CD4-positive, CD25-positive, alpha-beta regulatory T cell (primary cell): ENCODE measurements around the gene NUP98. TPM values are rescaled to one million over a fixed set of nuclear protein-coding genes. Genes with fewer than 3 reads are reported as not detected.
A peak's percentile ranks its signal among the peaks of the same experiment; 100 is the strongest.
"Not testable (repeated sequence)": the region's sequence is repeated elsewhere in the genome, so short reads cannot be mapped to it uniquely, and the experiment has no call there.

Experiments used
- ATAC-seq, 2 donors: fragments of 150-1000 bp; cut with Tn5 transposase; one replicate each; pipeline ENCODE4 v1.10.0; 2021; ENCODE audit warnings: low read depth in 2 of 2, moderate number of reproducible peaks in 2 of 2, moderate library complexity in 1 of 2
- DNase-seq, 3 donors: peaks; one replicate each; pipeline versions ENCODE4 v3.0.0 to v3.0.0-alpha.2; 2012 to 2022; ENCODE audit warnings: mixed read lengths in 1 of 3
- H3K27ac ChIP-seq: one replicate; pipeline ENCODE4 v1.7.0; 2013; ENCODE audit warnings: mild to moderate bottlenecking, low read length; ENCODE audit not compliant: insufficient read depth, poor library complexity, severe bottlenecking
- H3K27me3 ChIP-seq: one replicate; pipeline ENCODE4 v1.7.0; 2013; ENCODE audit warnings: low read length; ENCODE audit not compliant: control insufficient read depth, insufficient read depth
- H3K36me3 ChIP-seq: one replicate; pipeline ENCODE4 v1.7.0; 2013; ENCODE audit warnings: mild to moderate bottlenecking, low read length, moderate library complexity; ENCODE audit not compliant: control insufficient read depth, insufficient read depth
- H3K4me1 ChIP-seq: 2 replicates; pipeline ENCODE4 v1.7.0; 2013; ENCODE audit warnings: mild to moderate bottlenecking, low read length; ENCODE audit not compliant: insufficient read depth, control insufficient read depth, poor library complexity, severe bottlenecking
- H3K4me3 ChIP-seq: one replicate; pipeline ENCODE4 v1.7.0; 2013; ENCODE audit warnings: low read depth, mild to moderate bottlenecking, low read length, moderate library complexity
- H3K9me3 ChIP-seq, 2 experiments: 1 replicate in 1 of 2; 2 replicates in 1 of 2; pipeline ENCODE4 v1.7.0; 2013; ENCODE audit warnings: low read length in 2 of 2, mild to moderate bottlenecking in 1 of 2, moderate library complexity in 1 of 2; ENCODE audit not compliant: control insufficient read depth in 2 of 2
- H3K27ac Mint-ChIP-seq, 3 donors: one replicate each; pipeline ENCODE4 v1.8.0; 2020 to 2022; ENCODE audit warnings: mild to moderate bottlenecking in 3 of 3, mixed read lengths in 3 of 3, moderate library complexity in 2 of 3
- H3K27me3 Mint-ChIP-seq: one replicate; pipeline ENCODE4 v1.8.0; 2022; ENCODE audit warnings: mild to moderate bottlenecking, mixed read lengths
- H3K36me3 Mint-ChIP-seq: one replicate; pipeline ENCODE4 v1.8.0; 2020; ENCODE audit warnings: mixed read lengths
- H3K4me1 Mint-ChIP-seq, 4 donors: one replicate each; pipeline ENCODE4 v1.8.0; 2020 to 2022; ENCODE audit warnings: mixed read lengths in 4 of 4, mild to moderate bottlenecking in 1 of 4
- H3K4me3 Mint-ChIP-seq, 4 donors: one replicate each; pipeline ENCODE4 v1.8.0; 2020 to 2022; ENCODE audit warnings: mild to moderate bottlenecking in 4 of 4, mixed read lengths in 4 of 4, moderate library complexity in 3 of 4
- H3K9me3 Mint-ChIP-seq, 7 donors: one replicate each; pipeline ENCODE4 v1.8.0; 2020 to 2022; ENCODE audit warnings: mixed read lengths in 7 of 7, mild to moderate bottlenecking in 3 of 7, moderate library complexity in 2 of 7
- polyA plus RNA-seq, 4 donors: library from polyadenylated mRNA; unstranded; fragments of 300-500 nt; fragmentation: Illumina TruSeq; gene quantifications; one replicate each; pipeline ENCODE4 v1.2.3, GENCODE V29; 2021
- total RNA-seq: library from RNA; stranded (reverse); gene quantifications from one replicate; pipeline ENCODE4 v1.2.3, GENCODE V29; 2022

The NUP98 gene
- total and polyA plus RNA-seq, 5 donors from 2014 or later: 28.0 to 131 (median 46.5) TPM

GRCh38 chr11:3816673-3817072 lies 19.3 kb upstream of the NUP98 start:
- no peaks in the 10 kb centered on the region for H3K4me1 ChIP-seq
- no peaks in the 10 kb centered on the region for H3K9me3 ChIP-seq
- H3K4me3 ChIP-seq: no peak overlapping the region
- Mint-ChIP-seq H3K4me3 (no peak overlapping the region), H3K27me3 (no peaks in the 10 kb centered on the region), H3K4me1 (peaks cover 0 to 5% (median 4%) of the 10 kb centered on the region in 4 donors), H3K36me3 (peaks cover 25% of the 10 kb centered on the region), H3K9me3 (no peaks in the 10 kb centered on the region), H3K27ac (no peak overlapping the region)
- H3K27ac ChIP-seq: no peak overlapping the region
- H3K36me3 ChIP-seq: no peaks in the 10 kb centered on the region
- no peak for DNase-seq
- ATAC-seq: no peak
- H3K27me3 ChIP-seq: no peaks in the 10 kb centered on the region

GRCh38 chr11:3815845-3816244 lies 18.5 kb upstream of the NUP98 start:
- Histone ChIP-seq H3K9me3 (no peaks in the 10 kb centered on the region), H3K4me3 (no peak overlapping the region), H3K27me3 (no peaks in the 10 kb centered on the region), H3K36me3 (no peaks in the 10 kb centered on the region), H3K4me1 (no peaks in the 10 kb centered on the region), H3K27ac (no peak overlapping the region)
- DNase-seq (no peak), ATAC-seq (no peak)
- Mint-ChIP-seq H3K27me3 (no peaks in the 10 kb centered on the region), H3K36me3 (peaks cover 31% of the 10 kb centered on the region), H3K4me1 (peaks cover 0 to 5% (median 4%) of the 10 kb centered on the region in 4 donors), H3K27ac (no peak overlapping the region), H3K4me3 (peak overlapping the region in 1 of 4 donors; percentile 67), H3K9me3 (no peaks in the 10 kb centered on the region)

GRCh38 chr11:3814832-3815231 lies 17.5 kb upstream of the NUP98 start:
- not testable (repeated sequence) for DNase-seq

GRCh38 chr11:3810951-3811350 lies 13.6 kb upstream of the NUP98 start:
- Mint-ChIP-seq H3K4me3 (peak overlapping the region in 1 of 4 donors; percentile 25), H3K9me3 (no peaks in the 10 kb centered on the region), H3K36me3 (peaks cover 19% of the 10 kb centered on the region), H3K27ac (no peak overlapping the region), H3K4me1 (peaks cover 6 to 26% (median 12%) of the 10 kb centered on the region in 4 donors), H3K27me3 (no peaks in the 10 kb centered on the region)
- DNase-seq: no peak
- no peaks in the 10 kb centered on the region for H3K36me3 ChIP-seq
- H3K9me3 ChIP-seq: no peaks in the 10 kb centered on the region
- ATAC-seq: no peak
- H3K4me3 ChIP-seq: no peak overlapping the region
- H3K27me3 ChIP-seq: no peaks in the 10 kb centered on the region
- H3K27ac ChIP-seq: no peak overlapping the region
- H3K4me1 ChIP-seq: peaks cover 14% of the 10 kb centered on the region

More at GRCh38 chr11:3814832-3815231, 17.5 kb upstream of the NUP98 start:
- not testable (repeated sequence) for H3K27me3 ChIP-seq, H3K9me3 Mint-ChIP-seq, H3K27ac ChIP-seq, H3K4me1 Mint-ChIP-seq, H3K36me3 ChIP-seq, H3K4me3 Mint-ChIP-seq, H3K4me3 ChIP-seq, ATAC-seq, H3K27me3 Mint-ChIP-seq, H3K4me1 ChIP-seq, H3K9me3 ChIP-seq
- Mint-ChIP-seq H3K36me3 (peaks cover 30% of the 10 kb centered on the region), H3K27ac (peak overlapping the region in 1 of 3 donors; percentile 43)

- H3K36me3 ChIP-seq: no peaks in the 10 kb centered on the region
- H3K4me3 ChIP-seq: no peak overlapping the region
- no peak overlapping the region for H3K27ac ChIP-seq
- peaks cover 14% of the 10 kb centered on the region for H3K4me1 ChIP-seq
- Mint-ChIP-seq H3K27ac (no peak overlapping the region), H3K36me3 (peaks cover 17% of the 10 kb centered on the region), H3K9me3 (no peaks in the 10 kb centered on the region), H3K4me3 (peak overlapping the region in 2 of 4 donors; percentile 35 to 68), H3K4me1 (peaks cover 6 to 26% (median 12%) of the 10 kb centered on the region in 4 donors), H3K27me3 (no peaks in the 10 kb centered on the region)
- ATAC-seq (no peak), DNase-seq (no peak)
- no peaks in the 10 kb centered on the region for H3K27me3 ChIP-seq
- no peaks in the 10 kb centered on the region for H3K9me3 ChIP-seq
Observed at GRCh38 chr11:3810446-3810845, 13.1 kb upstream of the NUP98 start.

GRCh38 chr11:3809624-3809928 lies 12.2 kb upstream of the NUP98 start:
- peak overlapping the region in 3 of 4 donors; percentile 68 to 97 (median 71) for H3K4me3 Mint-ChIP-seq
- no peaks in the 10 kb centered on the region for H3K9me3 Mint-ChIP-seq
- Histone ChIP-seq H3K4me1 (peaks cover 14% of the 10 kb centered on the region), H3K27ac (no peak overlapping the region), H3K36me3 (no peaks in the 10 kb centered on the region), H3K4me3 (no peak overlapping the region), H3K9me3 (no peaks in the 10 kb centered on the region), H3K27me3 (no peaks in the 10 kb centered on the region)
- H3K4me1 Mint-ChIP-seq: peaks cover 6 to 26% (median 12%) of the 10 kb centered on the region in 4 donors
- DNase-seq (no peak), ATAC-seq (no peak)
- H3K27me3 Mint-ChIP-seq: no peaks in the 10 kb centered on the region
- H3K27ac Mint-ChIP-seq: peak overlapping the region in 2 of 3 donors; percentile 30 to 52
- H3K36me3 Mint-ChIP-seq: peaks cover 17% of the 10 kb centered on the region

GRCh38 chr11:3808861-3809623 lies 11.7 kb upstream of the NUP98 start:
- Mint-ChIP-seq H3K4me3 (peak overlapping the region; percentile 89 to 97 (median 92)), H3K27me3 (no peaks in the 10 kb centered on the region), H3K36me3 (peaks cover 17% of the 10 kb centered on the region), H3K27ac (peak overlapping the region in 2 of 3 donors; percentile 81 to 86), H3K4me1 (peaks cover 6 to 26% (median 12%) of the 10 kb centered on the region in 4 donors), H3K9me3 (no peaks in the 10 kb centered on the region)
- DNase-seq (peak; percentile 38 to 82 (median 64)), ATAC-seq (peak; percentile 82 to 84)
- no peaks in the 10 kb centered on the region for H3K9me3 ChIP-seq
- H3K4me1 ChIP-seq: peaks cover 14% of the 10 kb centered on the region
- H3K36me3 ChIP-seq: no peaks in the 10 kb centered on the region
- H3K27ac ChIP-seq: peak overlapping the region; percentile 63
- H3K27me3 ChIP-seq: no peaks in the 10 kb centered on the region
- H3K4me3 ChIP-seq: peak overlapping the region; percentile 58
